Ishikawa (cell line): Measurements from ENCODE around the gene AK5.
A peak's percentile ranks its signal among the peaks of the same experiment; 100 is the strongest.

Source experiments
- CEBPB ChIP-seq: IDR thresholded peaks from 2 replicates; pipeline ENCODE4 v1.6.1; 2012
- CREB1 ChIP-seq: IDR thresholded peaks from 2 replicates; pipeline ENCODE4 v1.6.1; 2012; ENCODE audit warnings: low read depth
- EGR1 ChIP-seq: IDR thresholded peaks from 2 replicates; pipeline ENCODE4 v1.6.1; 2012
- EP300 ChIP-seq: IDR thresholded peaks from 2 replicates; pipeline ENCODE4 v1.6.1; 2012; ENCODE audit warnings: borderline replicate concordance
- FOXM1 ChIP-seq: IDR thresholded peaks from 2 replicates; pipeline ENCODE4 v1.6.1; 2012; ENCODE audit warnings: low read depth, borderline replicate concordance
- NFIC ChIP-seq: IDR thresholded peaks from 2 replicates; pipeline ENCODE4 v1.6.1; 2012
- RAD21 ChIP-seq: IDR thresholded peaks from 2 replicates; pipeline ENCODE4 v1.6.1; 2012; ENCODE audit warnings: low read depth
- TAF1 ChIP-seq: IDR thresholded peaks from 2 replicates; pipeline ENCODE4 v1.6.1; 2012; ENCODE audit warnings: low read depth, mild to moderate bottlenecking
- TCF12 ChIP-seq: IDR thresholded peaks from 2 replicates; pipeline ENCODE4 v1.6.1; 2012; ENCODE audit warnings: low read depth
- TEAD4 ChIP-seq: IDR thresholded peaks from 2 replicates; pipeline ENCODE4 v1.6.1; 2012
- YY1 ChIP-seq: IDR thresholded peaks from 2 replicates; pipeline ENCODE4 v1.6.1; 2012; ENCODE audit warnings: low read depth
- ZBTB7A ChIP-seq: IDR thresholded peaks from 2 replicates; pipeline ENCODE4 v1.6.1; 2012; ENCODE audit warnings: low read depth
- TF ChIP-seq, protein P1 (sequence below): IDR thresholded peaks from 2 replicates; pipeline ENCODE4 v1.6.1; 2012
- TF ChIP-seq, protein P2 (sequence below): IDR thresholded peaks from 2 replicates; pipeline ENCODE4 v1.6.1; 2012; ENCODE audit warnings: low read depth, mild to moderate bottlenecking
- TF ChIP-seq, protein P3 (sequence below): IDR thresholded peaks from 2 replicates; pipeline ENCODE4 v1.6.1; 2012

The AK5 gene

DNA sequence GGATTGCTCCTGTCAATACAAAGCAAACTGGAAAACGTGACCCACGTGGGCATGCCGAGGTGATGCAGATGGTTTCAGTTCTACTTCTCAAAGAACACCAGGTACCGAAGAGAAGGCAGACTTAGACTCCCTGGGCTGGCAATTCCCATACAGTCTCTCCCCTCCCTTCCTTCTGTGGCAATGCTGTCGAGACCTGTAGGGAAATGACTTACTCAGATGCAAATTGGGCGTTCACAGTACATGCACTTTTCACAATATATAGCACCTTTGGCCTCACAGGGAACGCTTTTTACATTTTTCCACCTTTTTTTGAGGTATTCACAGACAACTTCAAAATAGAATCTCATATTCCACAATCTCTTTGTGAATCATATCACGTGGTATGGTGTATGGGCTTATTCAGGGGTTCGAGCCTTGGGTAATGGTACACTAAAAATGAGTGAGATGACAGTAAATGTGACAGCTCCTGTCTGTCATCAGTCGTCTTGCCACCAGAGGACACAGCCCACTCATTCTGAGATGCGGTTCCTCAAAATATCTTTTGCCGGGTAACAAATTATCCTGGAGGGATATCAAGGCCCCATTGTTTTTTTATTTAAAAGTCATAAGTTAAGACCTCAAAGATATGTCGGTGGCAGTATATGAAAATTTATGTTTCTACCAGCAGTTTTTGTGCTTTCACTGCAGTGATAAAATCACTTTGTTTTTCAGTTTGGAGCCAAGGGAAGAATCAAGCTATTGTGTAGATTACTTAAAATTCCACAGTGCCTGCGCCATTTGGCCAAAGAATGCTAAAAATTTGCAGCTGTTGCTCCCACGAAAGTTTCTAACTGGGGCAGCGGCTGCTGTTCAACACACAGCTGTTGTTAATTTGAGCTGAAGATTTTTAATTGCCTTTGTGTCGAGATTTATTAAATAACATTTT lies 232.3 kb downstream of the AK5 start:
- TF ChIP-seq TAF1 = no peak
- peak; percentile 94 for TF ChIP-seq TCF12
- no peak for TF ChIP-seq EGR1
- no peak for TF ChIP-seq RAD21
- TF ChIP-seq, protein P1, sequence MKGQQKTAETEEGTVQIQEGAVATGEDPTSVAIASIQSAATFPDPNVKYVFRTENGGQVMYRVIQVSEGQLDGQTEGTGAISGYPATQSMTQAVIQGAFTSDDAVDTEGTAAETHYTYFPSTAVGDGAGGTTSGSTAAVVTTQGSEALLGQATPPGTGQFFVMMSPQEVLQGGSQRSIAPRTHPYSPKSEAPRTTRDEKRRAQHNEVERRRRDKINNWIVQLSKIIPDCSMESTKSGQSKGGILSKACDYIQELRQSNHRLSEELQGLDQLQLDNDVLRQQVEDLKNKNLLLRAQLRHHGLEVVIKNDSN = no peak; the same call in 1 of the 2 replicates
- TF ChIP-seq YY1 = 0 out of 2 replicates have a peak, but pooled peaks have one; percentile 47
- 0 out of 2 replicates have a peak, but pooled peaks have one; percentile 6 for TF ChIP-seq CEBPB
- TF ChIP-seq ZBTB7A = no peak
- TF ChIP-seq, protein P2, sequence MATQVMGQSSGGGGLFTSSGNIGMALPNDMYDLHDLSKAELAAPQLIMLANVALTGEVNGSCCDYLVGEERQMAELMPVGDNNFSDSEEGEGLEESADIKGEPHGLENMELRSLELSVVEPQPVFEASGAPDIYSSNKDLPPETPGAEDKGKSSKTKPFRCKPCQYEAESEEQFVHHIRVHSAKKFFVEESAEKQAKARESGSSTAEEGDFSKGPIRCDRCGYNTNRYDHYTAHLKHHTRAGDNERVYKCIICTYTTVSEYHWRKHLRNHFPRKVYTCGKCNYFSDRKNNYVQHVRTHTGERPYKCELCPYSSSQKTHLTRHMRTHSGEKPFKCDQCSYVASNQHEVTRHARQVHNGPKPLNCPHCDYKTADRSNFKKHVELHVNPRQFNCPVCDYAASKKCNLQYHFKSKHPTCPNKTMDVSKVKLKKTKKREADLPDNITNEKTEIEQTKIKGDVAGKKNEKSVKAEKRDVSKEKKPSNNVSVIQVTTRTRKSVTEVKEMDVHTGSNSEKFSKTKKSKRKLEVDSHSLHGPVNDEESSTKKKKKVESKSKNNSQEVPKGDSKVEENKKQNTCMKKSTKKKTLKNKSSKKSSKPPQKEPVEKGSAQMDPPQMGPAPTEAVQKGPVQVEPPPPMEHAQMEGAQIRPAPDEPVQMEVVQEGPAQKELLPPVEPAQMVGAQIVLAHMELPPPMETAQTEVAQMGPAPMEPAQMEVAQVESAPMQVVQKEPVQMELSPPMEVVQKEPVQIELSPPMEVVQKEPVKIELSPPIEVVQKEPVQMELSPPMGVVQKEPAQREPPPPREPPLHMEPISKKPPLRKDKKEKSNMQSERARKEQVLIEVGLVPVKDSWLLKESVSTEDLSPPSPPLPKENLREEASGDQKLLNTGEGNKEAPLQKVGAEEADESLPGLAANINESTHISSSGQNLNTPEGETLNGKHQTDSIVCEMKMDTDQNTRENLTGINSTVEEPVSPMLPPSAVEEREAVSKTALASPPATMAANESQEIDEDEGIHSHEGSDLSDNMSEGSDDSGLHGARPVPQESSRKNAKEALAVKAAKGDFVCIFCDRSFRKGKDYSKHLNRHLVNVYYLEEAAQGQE = no peak
- peak; percentile 42; the same call in 1 of the 2 replicates for TF ChIP-seq FOXM1
- peak; percentile 82 for TF ChIP-seq EP300
- peak; percentile 72 for TF ChIP-seq NFIC
- TF ChIP-seq TEAD4 = peak; percentile 98
- no peak for TF ChIP-seq CREB1
- TF ChIP-seq, protein P3, sequence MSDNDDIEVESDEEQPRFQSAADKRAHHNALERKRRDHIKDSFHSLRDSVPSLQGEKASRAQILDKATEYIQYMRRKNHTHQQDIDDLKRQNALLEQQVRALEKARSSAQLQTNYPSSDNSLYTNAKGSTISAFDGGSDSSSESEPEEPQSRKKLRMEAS = no peak

DNA sequence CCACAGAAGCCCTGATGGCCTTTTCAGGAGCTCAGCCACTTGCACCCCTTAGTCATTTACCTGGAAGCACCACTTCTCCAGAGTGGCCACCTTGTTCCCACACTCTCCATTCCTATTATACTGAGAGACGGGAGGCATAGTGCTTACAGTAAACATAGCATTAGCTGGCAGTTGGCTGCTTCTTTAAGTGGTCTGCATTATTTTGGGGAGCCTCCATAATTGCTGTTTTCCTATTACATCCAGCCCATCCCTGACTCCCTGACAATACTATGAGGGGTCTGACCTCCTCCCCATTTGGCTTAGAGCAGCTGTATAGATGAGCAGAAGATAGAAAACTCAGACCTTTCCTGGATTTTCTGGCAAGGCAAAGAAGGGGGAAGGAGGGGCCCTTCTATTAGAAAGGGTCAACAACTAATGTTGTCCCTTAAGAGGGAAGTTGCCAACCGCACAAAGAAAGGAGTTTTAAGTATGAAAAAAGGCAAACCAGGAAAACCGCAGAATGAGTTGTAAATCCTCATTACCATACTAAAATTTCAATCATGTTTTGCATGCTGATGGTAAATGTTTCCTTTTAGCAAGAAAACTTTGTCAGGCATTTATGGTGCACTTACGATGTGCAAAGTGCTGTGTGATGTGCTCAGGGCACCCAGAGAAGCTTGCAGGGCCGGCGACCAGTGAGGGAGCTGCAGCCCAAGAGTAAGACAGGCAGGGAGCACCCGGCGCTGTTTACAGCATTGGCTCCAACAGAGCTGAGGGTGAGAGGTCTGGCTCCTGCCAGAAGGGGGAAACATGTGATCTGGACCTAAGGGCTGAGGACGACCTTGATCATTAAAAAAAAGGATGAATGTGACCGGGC lies 233.3 kb downstream of the AK5 start:
- TF ChIP-seq CREB1 (no peak), ZBTB7A (no peak), RAD21 (no peak), TEAD4 (no peak), CEBPB (no peak), TAF1 (no peak), NFIC (no peak), EP300 (no peak)
- TF ChIP-seq, protein P1 = no peak
- TF ChIP-seq, protein P2 = no peak

GRCh38 chr1:77516106-77516505 lies 234.3 kb downstream of the AK5 start:
- no peak for TF ChIP-seq CREB1
- no peak for TF ChIP-seq ZBTB7A
- TF ChIP-seq, protein P3 = no peak
- TF ChIP-seq RAD21 = no peak
- no peak for TF ChIP-seq CEBPB
- no peak for TF ChIP-seq EGR1
- TF ChIP-seq TCF12 = no peak
- no peak for TF ChIP-seq FOXM1
- TF ChIP-seq TEAD4 = no peak
- no peak for TF ChIP-seq TAF1
- TF ChIP-seq, protein P1 = no peak
- no peak for TF ChIP-seq YY1
- TF ChIP-seq, protein P2 = no peak
- TF ChIP-seq EP300 = no peak
- no peak for TF ChIP-seq NFIC
